Measurements from ENCODE around the gene ANKRD40.

- TF ChIP-seq CTCF (conservative IDR thresholded peaks at IDR 0.05) (no peak), EZH2 (IDR thresholded peaks at IDR 0.05; ENCODE audit: low read depth) (no peak)
These were observed 41.5 kb upstream of the ANKRD40 start for GRCh38 chr17:50749245-50749644.

Measured in PC-9 (cell line).